H9 (cell line): Measurements from ENCODE around the gene APPL2. TPM values are rescaled to one million over a fixed set of nuclear protein-coding genes. Genes with fewer than 3 reads are reported as not detected.

Experiments used
- DNase-seq: peaks from one replicate; pipeline ENCODE4 v3.0.0-alpha.2; 2017
- H2AFZ ChIP-seq: one replicate; pipeline ENCODE4 v1.6.1; 2013; ENCODE audit warnings: mild to moderate bottlenecking, low read length, control low read depth, moderate library complexity
- H2AK5ac ChIP-seq: 2 replicates; pipeline ENCODE4 v1.6.1; 2013; ENCODE audit warnings: low read length, control low read depth, mixed read lengths; ENCODE audit not compliant: insufficient read length
- H2BK120ac ChIP-seq: one replicate; pipeline ENCODE4 v1.6.1; 2013; ENCODE audit warnings: low read depth, mild to moderate bottlenecking, low read length, control low read depth, inconsistent platforms; ENCODE audit not compliant: poor library complexity, severe bottlenecking
- H2BK12ac ChIP-seq: 2 replicates; pipeline ENCODE4 v1.6.1; 2013; ENCODE audit warnings: low read length, control low read depth, mixed read lengths, low read depth; ENCODE audit not compliant: insufficient read length
- H2BK15ac ChIP-seq: 2 replicates; pipeline ENCODE4 v1.6.1; 2013; ENCODE audit warnings: low read depth, low read length, control low read depth
- H2BK20ac ChIP-seq: one replicate; pipeline ENCODE4 v1.6.1; 2013; ENCODE audit warnings: low read depth, mild to moderate bottlenecking, low read length, control low read depth, inconsistent platforms; ENCODE audit not compliant: poor library complexity, severe bottlenecking
- H2BK5ac ChIP-seq: 2 replicates; pipeline ENCODE4 v1.6.1; 2013; ENCODE audit warnings: low read length, control low read depth, mixed read lengths; ENCODE audit not compliant: insufficient read length
- H3K14ac ChIP-seq: 2 replicates; pipeline ENCODE4 v1.6.1; 2013; ENCODE audit warnings: low read length, control low read depth; ENCODE audit not compliant: insufficient read depth
- H3K18ac ChIP-seq: 2 replicates; pipeline ENCODE4 v1.6.1; 2013; ENCODE audit warnings: low read depth, mild to moderate bottlenecking, mixed read lengths, low read length, control low read depth; ENCODE audit not compliant: insufficient read length
- H3K23ac ChIP-seq: 2 replicates; pipeline ENCODE4 v1.6.1; 2013; ENCODE audit warnings: low read length, control low read depth, mixed read lengths, low read depth; ENCODE audit not compliant: insufficient read length
- H3K23me2 ChIP-seq: 2 replicates; pipeline ENCODE4 v1.6.1; 2013; ENCODE audit warnings: low read depth, mild to moderate bottlenecking, mixed read lengths, low read length, control low read depth; ENCODE audit not compliant: insufficient read length, poor library complexity, severe bottlenecking
- H3K27ac ChIP-seq: 2 replicates; pipeline ENCODE4 v1.5.1; 2013; ENCODE audit warnings: low read length, control low read depth, mixed read lengths, low read depth; ENCODE audit not compliant: insufficient read length
- H3K27me3 ChIP-seq: 2 replicates; pipeline ENCODE4 v1.6.1; 2013; ENCODE audit warnings: low read length, control low read depth, inconsistent platforms; ENCODE audit not compliant: insufficient read depth
- H3K4ac ChIP-seq: 2 replicates; pipeline ENCODE4 v1.6.1; 2013; ENCODE audit warnings: low read depth, mild to moderate bottlenecking, control low read depth, inconsistent platforms, low read length, moderate library complexity
- H3K4me1 ChIP-seq: 2 replicates; pipeline ENCODE4 v1.6.1; 2013; ENCODE audit warnings: low read length, control low read depth, inconsistent platforms; ENCODE audit not compliant: insufficient read depth
- H3K4me2 ChIP-seq: 2 replicates; pipeline ENCODE4 v1.6.1; 2013; ENCODE audit warnings: low read length, control low read depth, mixed read lengths; ENCODE audit not compliant: insufficient read length, insufficient read depth
- H3K56ac ChIP-seq: 2 replicates; pipeline ENCODE4 v1.6.1; 2013; ENCODE audit warnings: low read depth, mild to moderate bottlenecking, mixed read lengths, low read length, control low read depth; ENCODE audit not compliant: insufficient read length
- H3K79me1 ChIP-seq: 2 replicates; pipeline ENCODE4 v1.6.1; 2013; ENCODE audit warnings: low read depth, mild to moderate bottlenecking, moderate library complexity, low read length, control low read depth, inconsistent platforms; ENCODE audit not compliant: insufficient read depth, poor library complexity, severe bottlenecking
- H3K79me2 ChIP-seq: 2 replicates; pipeline ENCODE4 v1.6.1; 2013; ENCODE audit warnings: low read length, control low read depth, inconsistent platforms; ENCODE audit not compliant: insufficient read depth
- H3K9ac ChIP-seq: 2 replicates; pipeline ENCODE4 v1.6.1; 2013; ENCODE audit warnings: low read length, control low read depth, mixed read lengths; ENCODE audit not compliant: insufficient read length; ENCODE audit errors: extremely low read depth
- H3K9me3 ChIP-seq: one replicate; pipeline ENCODE4 v1.6.1; 2013; ENCODE audit warnings: low read depth, low read length, inconsistent platforms; ENCODE audit not compliant: control insufficient read depth
- H3T11ph ChIP-seq: one replicate; pipeline ENCODE4 v1.6.1; 2013; ENCODE audit warnings: mild to moderate bottlenecking, low read length, control low read depth, inconsistent platforms
- H4K20me1 ChIP-seq: one replicate; pipeline ENCODE4 v1.6.1; 2013; ENCODE audit not compliant: control insufficient read depth, insufficient read length, insufficient read depth
- H4K5ac ChIP-seq: 2 replicates; pipeline ENCODE4 v1.6.1; 2013; ENCODE audit warnings: low read depth, mild to moderate bottlenecking, mixed read lengths, low read length, control low read depth; ENCODE audit not compliant: insufficient read length
- H4K8ac ChIP-seq: replicated peaks from 2 replicates; pipeline ENCODE4 v1.6.1; 2013; ENCODE audit warnings: low read length, control low read depth, mixed read lengths, low read depth; ENCODE audit not compliant: insufficient read length
- H4K91ac ChIP-seq: 2 replicates; pipeline ENCODE4 v1.6.1; 2013; ENCODE audit warnings: low read depth, mild to moderate bottlenecking, moderate library complexity, mixed read lengths, low read length, control low read depth; ENCODE audit not compliant: insufficient read length
- H3K27ac Mint-ChIP-seq, 3 experiments: 2 replicates in 2 of 3; 3 replicates in 1 of 3; pipeline ENCODE4 v1.8.0; 2020 to 2021; ENCODE audit warnings: mixed read lengths in 3 of 3, mild to moderate bottlenecking in 1 of 3, moderate library complexity in 1 of 3
- H3K27me3 Mint-ChIP-seq: 2 replicates; pipeline ENCODE4 v1.8.0; 2021; ENCODE audit warnings: low read depth, mild to moderate bottlenecking, moderate library complexity, mixed read lengths
- H3K36me3 Mint-ChIP-seq, 3 experiments: 2 replicates in 2 of 3; 3 replicates in 1 of 3; pipeline ENCODE4 v1.8.0; 2020 to 2021; ENCODE audit warnings: low read depth in 3 of 3, mixed read lengths in 3 of 3; ENCODE audit not compliant: insufficient read depth in 1 of 3
- H3K4me1 Mint-ChIP-seq, 2 experiments: 2 replicates each; pipeline ENCODE4 v1.8.0; 2020; ENCODE audit warnings: mixed read lengths in 2 of 2
- H3K4me3 Mint-ChIP-seq, 2 experiments: 2 replicates in 1 of 2; 3 replicates in 1 of 2; pipeline ENCODE4 v1.8.0; 2020 to 2021; ENCODE audit warnings: mild to moderate bottlenecking in 2 of 2, mixed read lengths in 2 of 2, moderate library complexity in 1 of 2
- H3K9me3 Mint-ChIP-seq, 2 experiments: 2 replicates in 1 of 2; 3 replicates in 1 of 2; pipeline ENCODE4 v1.8.0; 2020; ENCODE audit warnings: mild to moderate bottlenecking in 2 of 2, mixed read lengths in 2 of 2, moderate library complexity in 1 of 2
- WGBS: extraction: QIAGEN DNeasy Blood & Tissue Kit; methylation state at CpG from one replicate; pipeline ENCODE4 v1.1.7; 2013; ENCODE audit warnings: missing lambda C conversion rate, low lambda C conversion rate, mixed read lengths; ENCODE audit not compliant: insufficient read length; ENCODE audit errors: extremely low coverage; 5-methylcytosine and 5-hydroxymethylcytosine counted together
- total RNA-seq: library from RNA; stranded (reverse); gene quantifications from 2 replicates; pipeline ENCODE4 v1.2.1, GENCODE V29; 2021
- TF ChIP-seq, protein P1 (sequence below): fragments of 200-600 bp; sonication (generic); conservative IDR thresholded peaks from 3 replicates; pipeline ENCODE4 v1.8.0; 2021; ENCODE audit warnings: antibody characterized with exemption, mild to moderate bottlenecking

Gene APPL2
- total RNA-seq, 1 experiment from 2014 or later, result 18.5 TPM

DNA sequence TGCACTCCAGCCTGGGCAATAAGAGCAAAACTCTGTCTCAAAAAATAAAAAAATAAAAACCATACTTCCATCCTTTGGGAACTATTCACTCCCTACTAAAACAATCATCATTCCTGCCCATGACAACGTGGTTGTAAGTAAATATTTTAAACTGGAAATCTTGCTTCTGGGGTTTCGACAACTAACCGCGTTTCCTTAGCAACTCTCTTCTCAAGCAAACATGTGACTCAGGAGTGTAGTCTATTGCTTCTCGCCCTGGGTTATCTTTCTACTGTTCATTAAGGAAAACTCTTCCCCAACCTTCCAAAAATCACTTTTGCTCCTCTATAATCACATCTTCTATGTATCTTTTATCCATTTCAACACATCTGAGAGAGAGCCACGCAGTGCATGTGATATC lies 21.8 kb downstream of the APPL2 start:
- Histone ChIP-seq H3K4me1 (no peaks in the 10 kb centered on the region), H3K9me3 (no peaks in the 10 kb centered on the region), H3K79me1 (no peaks in the 10 kb centered on the region), H3K23ac (no peak overlapping the region), H2AFZ (no peak overlapping the region), H3K4me2 (no peak overlapping the region), H4K8ac (no peak overlapping the region), H3T11ph (no peak overlapping the region), H3K14ac (no peak overlapping the region), H3K23me2 (no peaks in the 10 kb centered on the region), H3K56ac (no peak overlapping the region), H2BK12ac (no peak overlapping the region), H2BK120ac (no peak overlapping the region), H3K27ac (no peak overlapping the region), H2BK5ac (no peak overlapping the region), H4K91ac (no peak overlapping the region), H3K27me3 (no peaks in the 10 kb centered on the region), H3K9ac (no peak overlapping the region), H2AK5ac (no peak overlapping the region), H2BK15ac (no peak overlapping the region), H4K20me1 (no peaks in the 10 kb centered on the region), H3K79me2 (no peaks in the 10 kb centered on the region), H3K4ac (no peak overlapping the region), H4K5ac (no peak overlapping the region), H2BK20ac (no peak overlapping the region), H3K18ac (no peak overlapping the region)
- Mint-ChIP-seq H3K27me3 (no peaks in the 10 kb centered on the region), H3K4me1 (no peaks in the 10 kb centered on the region; a peak in 2 of 4 replicates), H3K9me3 (no peaks in the 10 kb centered on the region), H3K4me3 (no peak overlapping the region), H3K27ac (no peak overlapping the region), H3K36me3 (peaks cover 10 to 42% (median 26%) of the 10 kb centered on the region in 3 experiments; a peak in 6 of 7 replicates)
- WGBS, result no CpG with 5 or more reads among the region's 6 CpGs
- no peak for DNase-seq
- TF ChIP-seq, protein P1, sequence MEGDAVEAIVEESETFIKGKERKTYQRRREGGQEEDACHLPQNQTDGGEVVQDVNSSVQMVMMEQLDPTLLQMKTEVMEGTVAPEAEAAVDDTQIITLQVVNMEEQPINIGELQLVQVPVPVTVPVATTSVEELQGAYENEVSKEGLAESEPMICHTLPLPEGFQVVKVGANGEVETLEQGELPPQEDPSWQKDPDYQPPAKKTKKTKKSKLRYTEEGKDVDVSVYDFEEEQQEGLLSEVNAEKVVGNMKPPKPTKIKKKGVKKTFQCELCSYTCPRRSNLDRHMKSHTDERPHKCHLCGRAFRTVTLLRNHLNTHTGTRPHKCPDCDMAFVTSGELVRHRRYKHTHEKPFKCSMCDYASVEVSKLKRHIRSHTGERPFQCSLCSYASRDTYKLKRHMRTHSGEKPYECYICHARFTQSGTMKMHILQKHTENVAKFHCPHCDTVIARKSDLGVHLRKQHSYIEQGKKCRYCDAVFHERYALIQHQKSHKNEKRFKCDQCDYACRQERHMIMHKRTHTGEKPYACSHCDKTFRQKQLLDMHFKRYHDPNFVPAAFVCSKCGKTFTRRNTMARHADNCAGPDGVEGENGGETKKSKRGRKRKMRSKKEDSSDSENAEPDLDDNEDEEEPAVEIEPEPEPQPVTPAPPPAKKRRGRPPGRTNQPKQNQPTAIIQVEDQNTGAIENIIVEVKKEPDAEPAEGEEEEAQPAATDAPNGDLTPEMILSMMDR, result no peak
